Measurements from ENCODE around the gene IPCEF1.
"Not testable (repeated sequence)": the region's sequence is repeated elsewhere in the genome, so short reads cannot be mapped to it uniquely, and the experiment has no call there.

Gene IPCEF1

DNA sequence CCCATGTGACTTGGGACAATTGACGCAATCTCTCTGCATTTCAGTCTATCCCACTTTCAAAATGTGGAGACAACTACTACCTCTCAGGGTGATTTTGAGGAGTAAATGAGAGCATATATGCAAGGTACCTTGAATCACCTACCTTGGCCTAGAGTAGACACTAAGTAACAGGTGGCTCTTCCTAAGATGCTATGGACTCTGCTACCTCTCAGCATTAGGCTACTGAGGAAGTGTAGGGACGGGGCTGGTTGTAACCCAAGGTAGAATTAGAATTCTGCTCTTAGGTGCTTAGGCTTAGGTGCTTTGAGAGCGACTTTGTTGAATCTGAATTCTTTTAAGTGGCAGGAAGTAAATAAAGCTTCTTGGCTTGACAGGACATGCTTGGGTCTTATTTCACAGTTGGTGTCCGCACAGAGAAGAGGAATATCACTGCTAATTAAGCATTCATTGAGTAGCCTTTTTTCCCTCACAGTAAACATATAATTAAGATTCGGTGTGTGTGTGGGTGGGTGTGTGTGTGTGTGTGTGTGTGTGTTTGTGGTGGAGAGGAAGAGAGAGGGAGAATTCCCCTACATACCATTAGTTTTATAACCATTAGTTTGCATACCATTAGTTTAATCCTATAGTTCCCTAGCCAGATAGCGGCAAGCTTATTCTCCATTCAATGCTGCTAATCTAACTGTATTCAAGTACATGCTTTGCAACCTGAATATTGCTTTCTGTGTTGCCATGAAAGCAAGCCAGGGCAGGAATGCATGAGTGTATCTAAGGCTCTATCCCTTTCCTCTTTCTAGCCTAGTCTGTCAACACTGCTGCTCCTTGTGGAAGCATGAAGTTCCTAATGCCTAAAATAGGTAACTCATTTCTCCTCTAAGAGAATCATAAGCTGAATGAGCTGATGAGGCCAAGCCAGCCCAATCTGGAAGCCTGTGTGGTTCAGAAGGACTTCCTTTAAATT, 112.5 kb downstream of the IPCEF1 start:
- no peak for DNase-seq

DNA sequence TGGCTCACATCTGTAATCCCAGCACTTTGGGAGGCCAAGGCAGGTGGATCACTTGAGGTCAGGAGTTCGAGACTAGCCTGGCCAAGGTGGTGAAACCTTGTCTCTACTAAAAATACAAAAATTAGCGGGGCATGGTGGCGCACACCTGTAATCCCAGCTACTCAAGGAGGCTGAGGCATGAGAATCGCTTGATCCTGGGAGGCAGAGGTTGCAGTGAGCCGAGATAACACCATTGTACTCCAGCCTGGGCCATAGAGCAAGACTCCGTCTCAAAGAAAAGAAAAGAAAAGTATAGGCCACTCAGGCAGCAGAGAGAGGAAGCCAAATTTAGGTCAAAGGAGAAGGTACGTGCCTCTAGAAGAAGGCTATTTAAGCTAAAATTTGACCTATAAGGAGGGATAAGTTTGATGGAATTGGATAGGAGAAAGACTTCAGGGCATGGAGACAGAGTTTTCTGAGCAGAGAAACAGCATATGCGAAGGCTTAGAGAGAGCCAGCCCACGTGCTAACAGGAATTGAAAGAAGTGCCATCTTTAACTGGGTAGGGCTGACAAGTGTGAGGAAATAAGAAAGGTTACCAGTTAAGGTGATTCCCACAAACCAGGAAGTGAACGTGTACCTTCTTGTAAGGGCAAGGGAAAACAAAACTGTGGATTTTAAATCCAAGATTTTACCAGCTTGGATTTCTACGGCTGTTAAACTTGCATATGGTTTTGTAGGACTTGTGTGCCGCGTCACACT, 113.8 kb downstream of the IPCEF1 start:
- no peak for DNase-seq

DNA sequence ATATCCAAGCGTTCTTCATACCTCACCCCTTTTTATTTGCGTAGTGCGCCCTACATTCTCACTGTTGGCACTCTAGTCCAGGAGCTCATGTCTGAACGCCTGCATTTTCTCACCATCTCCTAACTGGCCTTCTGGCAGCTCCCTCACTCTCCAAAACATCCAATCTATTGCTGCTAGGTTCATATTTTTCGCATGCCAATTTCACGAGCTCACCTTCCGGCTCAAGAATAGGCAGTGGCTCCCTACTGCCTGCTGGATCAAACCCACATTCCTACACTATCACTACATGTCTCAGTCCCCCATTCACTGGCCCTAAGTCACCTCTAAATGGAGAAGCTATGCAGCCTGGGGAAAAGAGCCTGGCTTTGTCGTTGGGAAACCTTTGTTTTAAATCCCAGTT, 115.0 kb downstream of the IPCEF1 start:
- DNase-seq: no peak

DNA sequence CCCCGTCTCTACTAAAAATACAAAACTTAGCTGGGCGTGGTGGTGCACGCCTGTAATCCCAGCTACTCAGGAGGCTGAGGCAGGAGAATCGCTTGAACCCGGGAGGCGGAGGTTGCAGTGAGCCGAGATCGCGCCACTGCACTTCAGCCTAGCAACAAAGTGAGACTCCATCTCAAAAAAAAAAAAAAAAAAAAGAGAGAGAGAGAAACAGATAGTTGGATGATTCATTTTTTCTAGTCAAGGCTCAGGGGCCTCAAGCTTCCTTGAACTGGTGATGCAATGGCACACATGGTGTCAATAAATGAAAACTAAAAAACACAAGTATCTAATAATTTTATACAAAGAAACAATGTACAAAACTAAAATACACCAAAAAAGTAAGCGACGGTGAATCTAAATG, 115.5 kb downstream of the IPCEF1 start:
- DNase-seq: not testable (repeated sequence)

DNA sequence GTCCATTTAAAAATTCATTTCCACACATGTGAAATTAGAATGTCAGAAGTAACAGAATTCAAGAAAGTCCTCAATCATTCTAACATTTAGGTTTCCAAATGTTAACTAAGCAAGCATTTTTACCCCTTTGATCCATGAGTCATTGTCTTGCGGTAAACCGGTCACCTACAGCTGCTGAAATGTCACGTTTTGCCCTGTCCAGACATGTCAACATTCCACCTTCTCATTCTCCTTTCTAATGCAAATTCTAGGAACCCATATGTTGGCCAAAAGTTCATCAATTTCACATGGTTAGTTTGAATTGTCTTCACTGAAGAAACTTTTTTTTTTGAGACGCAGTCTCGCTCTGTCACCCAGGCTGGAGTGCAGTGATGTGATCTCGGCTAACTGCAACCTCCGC, 117.2 kb downstream of the IPCEF1 start:
- DNase-seq: no peak

DNA sequence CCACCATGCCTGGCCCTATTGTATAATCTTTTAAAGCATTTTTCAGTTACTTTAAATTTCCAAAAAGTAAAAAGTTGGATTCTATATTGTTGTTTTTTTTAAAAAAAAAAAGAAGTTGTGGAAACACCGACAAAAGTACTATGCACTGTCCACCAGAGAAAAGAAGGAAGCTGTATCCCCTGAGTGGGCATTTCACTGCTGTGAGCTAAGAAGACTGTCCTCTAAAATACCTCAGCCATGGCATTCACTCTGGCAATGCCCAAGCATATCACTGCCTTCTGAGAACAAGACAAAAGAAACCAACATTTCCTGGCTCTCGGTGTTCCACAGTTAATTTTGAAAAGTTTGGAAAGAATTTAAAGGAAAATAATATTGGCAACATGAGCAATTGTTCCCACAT, 117.8 kb downstream of the IPCEF1 start:
- no peak for DNase-seq

DNA sequence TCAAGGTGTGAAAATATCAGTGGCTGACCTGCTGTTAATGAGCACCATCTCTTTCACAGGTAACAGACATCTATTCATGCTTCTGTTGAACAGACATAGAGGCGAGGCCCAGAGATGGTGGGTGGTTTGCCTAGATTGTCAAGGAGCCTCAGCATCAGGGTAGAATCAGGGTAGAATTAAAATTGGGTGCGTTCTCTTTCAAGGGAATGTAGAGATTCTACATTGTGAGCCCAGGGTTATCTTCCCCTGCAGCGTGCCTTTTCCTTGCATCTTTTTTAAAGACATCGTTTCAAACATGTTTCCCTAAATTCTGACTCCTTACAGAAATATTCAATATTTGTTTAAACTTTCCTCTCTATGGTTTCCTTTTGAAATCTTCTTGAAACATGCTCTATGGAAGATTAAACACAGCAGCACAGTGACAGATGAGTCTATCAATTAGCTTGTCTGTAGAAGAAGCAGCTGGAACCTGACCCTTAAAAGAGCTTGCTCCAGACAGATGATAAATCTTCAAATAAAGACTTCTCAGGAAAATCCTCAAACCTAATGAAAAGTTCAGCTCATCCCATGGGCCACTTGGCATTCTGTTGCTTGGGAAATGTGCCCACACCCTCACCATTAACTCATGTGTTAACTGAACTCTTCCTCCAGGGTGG, 119.8 kb downstream of the IPCEF1 start:
- no peak for DNase-seq

DNA sequence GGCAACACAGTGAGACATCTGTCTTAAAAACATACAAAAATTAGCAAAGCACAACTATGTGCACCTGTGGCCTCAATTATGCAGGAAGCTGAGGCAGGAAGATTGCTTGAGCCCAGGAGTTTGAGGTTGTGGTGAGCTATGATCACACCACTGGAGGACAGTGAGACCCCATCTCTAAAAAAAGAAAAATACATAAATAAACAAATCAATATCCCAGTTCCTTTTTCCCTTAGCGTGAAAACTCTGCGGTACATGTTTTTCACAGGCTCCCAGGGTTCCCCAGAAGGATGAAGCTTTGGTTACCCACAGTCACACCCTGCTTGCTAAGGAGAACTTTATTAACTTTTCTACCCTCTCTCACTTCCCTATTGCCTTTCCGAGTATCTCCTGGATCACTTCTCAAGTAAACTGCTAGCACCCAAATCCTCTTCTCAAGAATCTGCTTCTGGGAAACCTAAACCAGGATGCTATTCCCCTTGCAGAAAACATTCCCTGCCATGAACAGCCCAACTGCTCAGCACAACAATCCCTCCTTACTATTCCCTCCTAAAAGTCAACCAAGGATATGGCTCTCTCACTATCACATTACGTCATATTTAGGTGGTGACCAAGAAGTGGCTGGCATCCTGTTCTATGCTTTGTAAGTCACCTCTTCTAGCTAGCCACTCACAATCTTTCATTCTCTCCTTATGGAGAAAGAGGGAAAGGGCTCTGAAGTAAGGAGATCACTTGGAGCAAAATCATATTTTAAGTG, 122.4 kb downstream of the IPCEF1 start:
- no peak for DNase-seq

DNA sequence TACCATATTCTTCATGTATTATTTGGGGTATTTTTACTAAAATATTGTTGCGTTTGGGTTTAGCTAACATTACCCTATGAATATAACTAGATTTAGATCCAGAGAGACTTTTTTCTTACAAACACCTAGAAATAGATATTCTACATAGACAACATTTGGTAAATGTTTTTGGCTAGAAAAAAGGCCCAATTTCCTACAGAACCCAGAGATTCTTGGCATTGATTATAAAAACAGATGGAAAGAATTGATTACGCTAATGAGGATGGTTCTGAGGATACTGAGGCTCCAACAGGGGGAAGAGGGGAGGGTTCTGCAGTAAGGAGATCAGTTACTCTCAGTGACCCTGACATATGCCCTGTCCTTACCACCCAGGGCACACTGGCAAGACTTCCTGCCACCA, 123.2 kb downstream of the IPCEF1 start:
- no peak for DNase-seq

DNA sequence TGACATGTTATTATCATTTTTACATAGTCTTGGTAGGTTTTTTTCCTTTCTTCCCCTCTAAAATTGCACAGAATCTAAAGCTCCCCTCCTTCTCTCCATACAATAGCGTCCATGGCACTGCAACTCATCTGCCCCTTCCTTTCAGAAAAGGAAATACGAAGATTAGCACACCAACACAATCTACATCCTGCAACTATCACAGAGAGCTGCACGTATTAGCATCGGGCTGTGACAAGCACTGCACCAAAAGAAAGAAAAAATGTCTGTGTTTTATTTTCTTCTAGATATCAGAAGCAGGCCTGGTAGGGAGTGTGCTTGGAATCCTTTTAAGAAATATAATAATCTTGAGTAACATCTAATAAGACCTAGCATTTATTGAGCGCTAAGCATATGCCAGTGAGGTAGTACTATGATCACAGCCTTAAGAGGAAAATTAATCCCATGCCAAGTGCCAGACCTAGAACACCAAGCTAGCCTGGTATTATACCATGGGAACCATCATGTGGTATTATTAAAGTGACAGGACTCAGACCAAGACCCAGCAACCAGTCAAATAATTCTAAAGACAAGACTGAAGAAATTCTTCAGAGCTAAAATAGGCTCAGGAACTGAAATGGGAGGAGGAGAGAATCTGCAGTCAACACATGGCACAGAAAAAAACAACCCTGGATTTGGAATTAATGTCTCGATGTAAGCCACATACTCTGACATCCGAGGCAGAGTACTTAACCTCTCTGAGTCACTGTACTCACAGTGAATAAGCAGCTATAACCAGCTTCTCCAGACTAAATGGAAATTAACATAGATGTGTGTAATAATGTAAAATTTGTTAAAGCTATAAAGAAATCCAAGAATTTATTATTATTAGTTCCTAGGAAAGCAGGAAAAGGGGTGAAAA, 124.3 kb downstream of the IPCEF1 start:
- no peak for DNase-seq

DNA sequence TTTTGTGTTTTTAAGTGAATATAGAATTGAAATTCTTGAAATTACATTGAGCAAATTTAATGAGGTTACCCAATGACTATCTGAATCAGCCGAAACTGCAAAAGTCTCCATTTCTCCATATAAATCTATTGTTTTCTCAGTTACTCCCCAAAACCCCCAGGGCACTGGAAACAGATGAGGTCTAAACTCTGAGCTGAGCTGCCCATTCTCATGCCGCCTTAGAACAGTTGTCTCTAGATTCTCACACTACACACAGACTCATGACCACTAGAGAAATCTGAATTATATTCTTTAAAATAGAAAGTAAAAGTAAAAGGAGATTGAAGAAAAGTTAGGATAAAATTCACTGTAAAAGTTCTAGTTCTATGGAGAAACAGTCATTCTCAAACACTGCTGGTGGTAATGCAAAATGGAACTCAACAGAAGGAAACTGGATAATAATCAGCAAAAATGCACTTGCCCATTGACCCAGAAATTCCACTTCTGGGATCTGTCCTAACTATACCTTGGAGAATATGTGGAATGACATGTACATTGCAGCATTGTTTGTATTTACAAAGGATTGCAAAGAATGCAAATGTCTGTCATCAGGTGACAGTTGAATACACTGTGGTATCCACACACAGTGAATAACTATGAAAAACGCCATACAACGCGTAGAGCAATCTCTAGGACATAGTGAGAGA, 125.5 kb downstream of the IPCEF1 start:
- DNase-seq: no peak

DNA sequence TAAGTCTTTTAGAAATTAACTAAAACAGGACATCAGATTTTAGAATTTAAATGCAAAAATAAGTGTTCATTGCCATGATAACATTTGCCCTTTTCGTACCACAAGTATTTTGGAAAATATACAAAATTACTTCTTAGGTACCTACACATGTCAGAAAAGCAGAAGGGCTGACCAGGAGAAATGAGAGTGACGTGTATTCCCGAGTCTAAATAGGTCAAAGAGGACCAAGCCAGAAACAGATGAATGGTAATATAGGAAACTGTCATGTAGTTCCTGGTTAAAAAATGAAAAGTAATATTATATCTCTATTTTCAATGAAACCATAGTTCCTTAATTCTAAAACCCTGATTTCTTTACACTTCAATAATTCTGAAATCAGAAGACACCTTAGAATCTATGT, 126.2 kb downstream of the IPCEF1 start:
- no peak for DNase-seq

DNA sequence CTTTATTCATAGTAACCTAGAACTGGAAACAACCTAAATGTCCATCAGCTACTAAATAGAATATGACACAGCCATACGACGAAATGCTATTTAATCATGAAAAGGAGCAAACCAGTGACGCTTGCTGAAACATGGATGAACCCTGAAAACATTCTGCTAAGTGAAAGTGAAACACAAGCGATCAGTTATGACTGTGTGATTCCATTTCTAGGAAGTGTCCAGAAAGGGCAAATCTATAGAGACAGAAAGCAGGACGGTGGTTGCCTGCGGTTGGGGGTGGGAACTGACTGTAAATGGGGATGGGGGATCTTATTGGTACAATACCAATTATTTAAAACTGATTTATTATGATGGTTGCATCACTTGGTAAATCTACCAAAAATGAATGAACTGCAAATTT, 126.8 kb downstream of the IPCEF1 start:
- DNase-seq: peak; percentile 22

DNA sequence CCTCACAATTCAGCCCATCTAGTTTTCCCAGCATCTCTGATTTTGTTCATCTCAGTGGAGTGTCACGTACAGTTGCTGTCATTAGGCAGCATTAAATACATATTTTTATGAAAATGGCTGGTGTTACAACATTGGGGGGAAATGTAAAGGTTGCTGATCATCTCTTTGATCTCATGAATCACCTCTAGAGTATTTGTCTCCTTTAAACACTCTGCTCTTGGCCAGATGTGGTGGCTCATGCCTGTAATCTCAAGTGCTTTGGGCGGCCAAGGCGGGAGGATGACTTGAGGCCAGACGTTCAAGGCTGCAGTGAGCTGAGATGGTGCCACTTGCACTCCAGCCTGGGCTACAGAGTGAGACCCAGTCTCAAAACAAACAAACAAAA, 128.1 kb downstream of the IPCEF1 start:
- DNase-seq: no peak

DNA sequence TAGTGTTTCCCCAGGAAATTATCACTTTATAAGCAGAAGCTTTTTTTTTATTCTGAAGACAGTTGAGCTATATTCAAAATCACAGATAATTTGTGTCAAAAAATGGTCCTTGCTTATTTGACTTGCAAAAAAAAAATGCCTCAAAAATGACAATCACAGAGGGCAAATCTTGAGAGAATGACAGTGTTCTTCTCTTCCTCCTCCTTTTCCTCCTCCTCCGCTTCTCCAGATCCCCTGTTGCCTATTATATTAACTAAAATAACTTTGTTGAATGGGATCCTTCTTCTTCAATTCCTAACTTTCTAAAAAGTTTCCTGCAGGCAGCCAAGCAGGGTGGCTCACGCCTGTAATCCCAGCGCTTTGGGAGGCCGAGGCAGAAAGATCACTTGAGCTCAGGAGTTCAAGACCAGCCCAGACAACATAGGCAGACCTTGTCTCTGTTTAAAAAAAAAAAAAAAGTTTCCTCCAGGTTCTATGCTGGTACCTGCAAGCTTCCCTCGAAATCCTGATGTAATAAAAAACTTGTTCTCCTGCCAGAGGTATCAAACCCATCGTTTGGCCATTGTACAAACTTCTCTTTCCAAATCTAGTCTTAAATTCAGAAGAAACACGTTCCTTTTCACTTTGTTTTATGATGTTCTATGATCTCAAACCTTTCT, 128.6 kb downstream of the IPCEF1 start:
- no peak for DNase-seq

DNA sequence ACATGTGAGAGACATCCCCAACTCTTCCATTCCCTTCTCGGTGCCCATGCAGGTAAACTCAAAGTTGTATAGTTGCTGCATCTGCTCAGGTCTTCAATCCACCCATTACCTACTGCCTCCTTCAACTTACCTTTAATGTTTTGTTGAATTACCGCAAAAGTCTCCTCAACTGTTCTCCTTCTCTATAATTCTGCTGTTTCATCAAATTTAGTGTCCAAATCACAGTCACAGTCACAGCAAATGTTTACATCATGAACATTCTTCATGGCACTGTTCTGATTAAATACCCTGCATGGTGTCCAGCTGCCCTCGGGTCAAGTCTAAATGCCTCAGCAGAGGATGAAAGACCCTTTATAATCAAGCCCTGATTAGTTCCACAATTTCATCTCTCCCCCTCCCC, 130.1 kb downstream of the IPCEF1 start:
- DNase-seq: no peak

DNA sequence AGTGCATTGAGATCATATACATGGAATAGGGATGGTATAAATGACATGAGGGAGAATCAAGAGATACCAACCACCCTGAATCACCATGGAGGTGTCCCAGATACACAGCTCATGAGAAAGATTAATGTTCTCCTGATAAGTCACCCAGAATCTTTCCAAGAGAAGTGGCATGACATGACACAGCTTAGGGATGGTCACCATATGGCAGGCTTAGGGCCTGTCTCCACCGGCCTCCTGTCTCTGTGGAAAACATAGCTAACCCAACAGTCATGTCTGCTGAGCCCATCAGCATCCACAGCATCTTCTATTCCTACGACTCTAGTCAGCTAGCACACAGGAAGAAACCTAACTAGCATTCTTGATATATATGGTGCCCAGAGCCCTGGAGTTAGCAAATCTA, 133.3 kb downstream of the IPCEF1 start:
- DNase-seq: no peak

DNA sequence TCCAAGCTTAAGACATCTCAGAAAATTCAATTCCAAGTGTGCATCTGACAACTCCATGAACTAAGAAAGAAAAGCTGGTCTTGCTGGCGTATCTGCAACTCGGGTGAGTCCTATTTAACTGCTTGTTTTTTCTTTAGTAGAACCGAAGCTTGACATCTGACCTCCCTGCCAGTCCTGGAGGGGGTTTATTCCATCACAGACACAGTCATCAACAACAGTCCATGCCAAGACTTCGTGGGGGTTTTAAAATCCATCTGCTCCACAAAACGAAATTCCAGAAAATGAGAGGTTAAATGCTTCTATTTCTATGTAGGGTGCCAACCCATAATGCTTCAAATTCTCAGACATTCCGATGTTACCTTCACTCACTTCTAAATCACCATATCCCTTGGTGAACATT, 133.9 kb downstream of the IPCEF1 start:
- DNase-seq: no peak

DNA sequence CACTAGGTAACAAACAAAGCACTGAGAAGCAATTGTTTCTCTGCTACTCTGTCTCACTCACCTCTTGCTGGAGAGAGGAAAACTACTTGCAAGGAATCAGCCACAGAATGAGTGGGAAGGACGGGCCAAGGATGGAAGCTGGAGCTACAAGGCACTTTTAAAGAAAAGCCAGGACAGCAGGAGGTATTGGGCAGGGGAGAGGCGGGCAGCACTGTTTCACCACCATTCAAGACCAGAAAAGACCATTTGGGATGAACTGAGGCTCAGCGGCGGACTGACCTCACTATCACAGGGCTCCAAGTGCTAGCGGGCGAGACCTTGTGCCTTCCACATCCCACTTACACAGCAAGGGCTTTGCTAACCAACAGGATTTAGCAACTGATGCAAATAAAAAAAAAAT, 137.4 kb downstream of the IPCEF1 start:
- no peak for DNase-seq

DNA sequence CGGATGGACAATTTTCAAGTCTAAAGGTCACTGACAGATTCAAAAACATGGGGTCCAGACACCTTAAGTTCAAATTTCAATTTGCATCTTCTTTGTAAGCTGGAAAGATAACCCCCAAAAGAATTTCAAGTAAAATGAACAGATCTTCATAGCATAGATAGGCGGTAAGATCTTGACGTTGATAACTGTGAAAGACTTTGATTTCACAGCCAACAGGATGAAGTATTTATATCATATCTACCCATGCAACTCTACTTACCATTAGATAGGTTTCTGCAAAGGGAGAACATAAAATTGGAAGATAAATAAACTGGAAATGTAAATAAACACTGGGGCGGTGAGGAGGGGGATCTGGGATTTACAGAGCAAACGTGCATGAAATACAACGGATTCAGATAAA, 137.8 kb downstream of the IPCEF1 start:
- no peak for DNase-seq

DNA sequence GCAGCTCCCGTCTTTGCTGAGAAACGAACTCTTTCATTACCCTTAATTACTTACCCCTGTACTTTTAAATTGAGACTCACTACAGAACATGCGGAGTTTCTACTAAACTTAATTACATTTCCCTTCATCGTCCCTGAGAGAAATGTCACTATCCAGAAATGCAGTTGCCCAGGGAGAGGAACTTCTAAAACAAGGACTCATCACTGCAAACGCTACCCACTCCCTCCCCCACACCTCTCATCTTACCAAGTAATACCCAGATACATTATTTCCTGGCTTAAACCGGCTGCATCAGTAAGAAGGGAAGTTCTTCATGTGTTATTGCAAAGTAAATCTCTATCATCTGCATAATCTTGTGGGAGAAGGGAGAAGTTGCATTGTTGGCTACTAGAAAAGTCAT, 138.3 kb downstream of the IPCEF1 start:
- no peak for DNase-seq

Measured in CD4-positive, alpha-beta T cell treated with Interferon gamma for 1 hour (primary cell).